Spinal cord (tissue), 10 donors: ENCODE results near the gene SYNE4. TPM values are rescaled to one million over a fixed set of nuclear protein-coding genes. Genes with fewer than 3 reads are reported as not detected.
"Not testable (repeated sequence)": the region's sequence is repeated elsewhere in the genome, so short reads cannot be mapped to it uniquely, and the experiment has no call there.

Source experiments
- DNase-seq, 6 donors: peaks; one replicate each; pipeline versions ENCODE4 v3.0.0 to v3.0.0-alpha.2; 2013 to 2015; ENCODE audit warnings: low spot score in 6 of 6, low read depth in 4 of 6
- H3K27ac ChIP-seq: one replicate; pipeline ENCODE4 v1.5.1; 2013; ENCODE audit warnings: low read depth, low read length, control low read depth
- H3K27me3 ChIP-seq: one replicate; pipeline ENCODE4 v1.6.1; 2013; ENCODE audit warnings: low read length; ENCODE audit not compliant: control insufficient read depth, insufficient read depth
- H3K36me3 ChIP-seq: one replicate; pipeline ENCODE4 v1.6.1; 2013; ENCODE audit warnings: low read length; ENCODE audit not compliant: control insufficient read depth, insufficient read depth
- H3K4me1 ChIP-seq: one replicate; pipeline ENCODE4 v1.6.1; 2013; ENCODE audit warnings: low read length; ENCODE audit not compliant: control insufficient read depth, insufficient read depth
- H3K4me3 ChIP-seq: one replicate; pipeline ENCODE4 v1.5.1; 2013; ENCODE audit warnings: low read depth, low read length, control low read depth
- H3K9me3 ChIP-seq: one replicate; pipeline ENCODE4 v1.6.1; 2013; ENCODE audit warnings: low read length; ENCODE audit not compliant: control insufficient read depth, insufficient read depth
- WGBS: methylation state at CpG from one replicate; pipeline ENCODE4 v1.1.5; 2013; ENCODE audit warnings: missing lambda C conversion rate; ENCODE audit not compliant: insufficient coverage; 5-methylcytosine and 5-hydroxymethylcytosine counted together
- polyA plus RNA-seq, 2 donors: library from polyadenylated mRNA; unstranded; fragments of 120-200 nt; gene quantifications; one replicate each; pipeline ENCODE4 v1.2.1, GENCODE V29; 2013; ENCODE audit not compliant: insufficient read length in 2 of 2
- small RNA-seq: library from RNA; depleted of rRNA; stranded (forward); fragments of <200 nt; gene quantifications from one replicate; pipeline ENCODE3, GENCODE V24; 2014; ENCODE audit warnings: low replicate concordance
- total RNA-seq, 2 donors: library from RNA; depleted of rRNA in 1 of 2; stranded (reverse); fragments of 120-200 nt in 1 of 2; fragments of >200 nt in 1 of 2; gene quantifications; one replicate each; pipeline versions ENCODE4 v1.2.3 to v1.2.4, GENCODE V29; 2013 to 2014
- donor health status: healthy.

SYNE4 gene
- total and polyA plus RNA-seq, 4 donors = 0.79 to 7.1 (median 4.1) TPM

GRCh38 chr19:35959040-35959967, 49.3 kb downstream of the SYNE4 start:
- Histone ChIP-seq H3K9me3 (no peaks in the 10 kb centered on the region), H3K27me3 (peaks cover 31% of the 10 kb centered on the region), H3K4me1 (peaks cover 10% of the 10 kb centered on the region), H3K27ac (no peak overlapping the region), H3K4me3 (no peak overlapping the region), H3K36me3 (no peaks in the 10 kb centered on the region)
- peak in 2 of 6 donors; percentile 16 to 28 for DNase-seq
- WGBS = 11% methylated on average over 97 of the region's 97 CpGs

DNA sequence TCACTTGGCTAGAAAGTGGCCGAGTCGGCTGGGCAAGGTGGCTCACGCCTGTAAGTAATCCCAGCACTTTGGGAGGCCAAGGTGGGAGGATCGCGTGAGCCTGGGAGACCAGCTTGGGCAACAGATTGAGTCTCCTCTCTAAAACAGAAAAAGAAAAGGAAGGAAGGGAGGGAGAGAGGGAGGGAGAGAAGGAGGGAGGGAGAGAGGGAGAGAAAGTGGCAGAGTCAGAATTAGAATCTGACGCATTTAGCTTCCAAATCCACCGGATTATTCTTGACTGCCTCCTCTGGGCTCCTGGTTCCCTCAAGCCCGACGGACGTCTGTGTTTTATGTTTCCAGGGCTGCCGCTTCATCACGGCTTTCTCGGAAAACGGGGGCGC, 50.0 kb downstream of the SYNE4 start:
- no peaks in the 10 kb centered on the region for H3K9me3 ChIP-seq
- WGBS = 23% methylated on average over 12 of the region's 15 CpGs

GRCh38 chr19:35957411-35957810, 51.2 kb downstream of the SYNE4 start:
- not testable (repeated sequence) for H3K9me3 ChIP-seq, H3K36me3 ChIP-seq, DNase-seq, H3K4me3 ChIP-seq, H3K27ac ChIP-seq, H3K4me1 ChIP-seq
- peaks cover 31% of the 10 kb centered on the region for H3K27me3 ChIP-seq
- WGBS = 80% methylated on average over 3 of the region's 8 CpGs

More for the DNA sequence above, 50.0 kb downstream of the SYNE4 start:
- H3K27me3 ChIP-seq = peaks cover 31% of the 10 kb centered on the region
- H3K27ac ChIP-seq = no peak overlapping the region
- peaks cover 10% of the 10 kb centered on the region for H3K4me1 ChIP-seq
- DNase-seq = no peak
- no peaks in the 10 kb centered on the region for H3K36me3 ChIP-seq
- no peak overlapping the region for H3K4me3 ChIP-seq

DNA sequence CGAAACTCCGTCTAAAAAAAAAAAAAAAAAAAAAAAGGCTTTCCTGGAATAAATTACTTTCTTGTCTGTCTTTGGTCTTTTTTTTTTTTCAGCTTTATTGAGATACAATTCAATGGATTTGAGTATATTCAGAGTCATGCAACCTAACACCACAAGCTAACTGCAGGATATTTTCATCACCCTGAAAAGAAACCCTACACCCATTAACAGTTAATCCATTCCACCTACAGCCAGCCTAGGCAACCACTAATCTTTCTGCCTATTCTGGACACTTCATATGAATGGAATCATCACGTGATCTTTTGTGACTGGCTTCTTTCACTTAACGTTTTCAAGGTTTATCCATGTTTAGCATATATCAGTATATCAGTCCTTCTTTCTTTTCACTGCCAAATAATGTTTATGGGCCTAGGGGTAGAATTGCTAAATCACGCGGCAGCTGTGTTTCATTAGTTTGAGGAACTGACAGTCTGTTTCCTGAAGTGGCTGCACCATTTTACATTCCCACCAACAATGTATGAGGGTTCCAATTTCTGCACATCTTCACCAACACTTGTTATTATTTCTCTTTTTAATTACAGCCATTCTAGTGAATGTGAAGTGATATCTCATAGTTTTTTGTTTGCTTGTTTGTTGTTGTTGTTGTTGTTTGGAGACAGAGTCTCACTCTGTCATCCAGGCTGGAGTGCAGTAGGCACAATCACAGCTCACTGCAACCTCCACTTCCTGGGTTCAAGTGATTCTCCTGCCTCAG, 52.6 kb downstream of the SYNE4 start:
- H3K27ac ChIP-seq = no peak overlapping the region
- H3K36me3 ChIP-seq = no peaks in the 10 kb centered on the region
- peaks cover 31% of the 10 kb centered on the region for H3K27me3 ChIP-seq
- 83% methylated on average over 1 of the region's 6 CpGs for WGBS
- no peaks in the 10 kb centered on the region for H3K9me3 ChIP-seq
- no peak overlapping the region for H3K4me3 ChIP-seq
- no peak for DNase-seq
- H3K4me1 ChIP-seq = peaks cover 10% of the 10 kb centered on the region

Small RNA genes lying within 50 kb of the gene (small RNA-seq; reads per million reads assigned to genes)
- gene AF038458.1 = not detected

Other genes starting within 250 kb of the SYNE4 start
- gene ARHGAP33, start 233.2 kb downstream of the SYNE4 start, total RNA-seq = 10 to 100 TPM; 13.6 to 32.6 TPM
- gene ARHGAP33, start 233.2 kb downstream of the SYNE4 start, polyA plus RNA-seq = 100 to 1,000 TPM; 152 to 183 TPM
- under 1 TPM in 1 of 2 donors, not detected in 1; 0.10 TPM for gene PRODH2, start 196.0 kb downstream of the SYNE4 start, total RNA-seq
- under 1 TPM; 0.27 to 0.32 TPM for gene PRODH2, start 196.0 kb downstream of the SYNE4 start, polyA plus RNA-seq
- under 1 TPM; 0.30 to 0.44 TPM for gene NPHS1, start 156.3 kb downstream of the SYNE4 start, total RNA-seq
- gene NPHS1, start 156.3 kb downstream of the SYNE4 start, polyA plus RNA-seq = 1 to 10 TPM; 1.9 to 2.1 TPM
- gene KIRREL2, start 151.9 kb downstream of the SYNE4 start, total RNA-seq = 1 to 10 TPM; 1.1 to 1.9 TPM
- gene KIRREL2, start 151.9 kb downstream of the SYNE4 start, polyA plus RNA-seq = 1 to 10 TPM; 2.8 to 3.5 TPM
- 100 to 1,000 TPM; 205 to 237 TPM for gene APLP1, start 140.2 kb downstream of the SYNE4 start, total RNA-seq
- gene APLP1, start 140.2 kb downstream of the SYNE4 start, polyA plus RNA-seq = 1,000 to 10,000 TPM; 1,021 to 1,097 TPM
- gene NFKBID, start 108.3 kb downstream of the SYNE4 start, total RNA-seq = 1 to 10 TPM; 6.4 to 6.8 TPM
- gene NFKBID, start 108.3 kb downstream of the SYNE4 start, polyA plus RNA-seq = 10 to 100 TPM in 1 of 2 donors, 1 to 10 TPM in 1; 4.9 to 10.6 TPM
- 1 to 10 TPM; 1.9 to 3.5 TPM for gene HCST, start 106.3 kb downstream of the SYNE4 start, total RNA-seq
- 1 to 10 TPM; 3.7 to 4.0 TPM for gene HCST, start 106.3 kb downstream of the SYNE4 start, polyA plus RNA-seq
- 10 to 100 TPM; 14.1 to 34.1 TPM for gene TYROBP, start 100.5 kb downstream of the SYNE4 start, total RNA-seq
- 10 to 100 TPM; 25.8 to 32.4 TPM for gene TYROBP, start 100.5 kb downstream of the SYNE4 start, polyA plus RNA-seq
- 1 to 10 TPM; 5.5 to 6.6 TPM for gene LRFN3, start 72.4 kb downstream of the SYNE4 start, total RNA-seq
- gene LRFN3, start 72.4 kb downstream of the SYNE4 start, polyA plus RNA-seq = 10 to 100 TPM; 45.0 to 47.8 TPM
- gene SDHAF1, start 13.6 kb downstream of the SYNE4 start, total RNA-seq = 10 to 100 TPM; 11.4 to 27.5 TPM
- 10 to 100 TPM; 25.3 to 27.3 TPM for gene SDHAF1, start 13.6 kb downstream of the SYNE4 start, polyA plus RNA-seq
- gene ALKBH6, start 5.4 kb upstream of the SYNE4 start, total RNA-seq = 10 to 100 TPM; 12.6 to 14.3 TPM
- 10 to 100 TPM; 22.5 to 29.2 TPM for gene ALKBH6, start 5.4 kb upstream of the SYNE4 start, polyA plus RNA-seq
- 10 to 100 TPM; 25.2 to 53.4 TPM for gene CLIP3, start 24.1 kb upstream of the SYNE4 start, total RNA-seq
- gene CLIP3, start 24.1 kb upstream of the SYNE4 start, polyA plus RNA-seq = 100 to 1,000 TPM; 294 to 331 TPM
- 1 to 10 TPM; 3.1 to 6.6 TPM for gene THAP8, start 45.5 kb upstream of the SYNE4 start, total RNA-seq
- 10 to 100 TPM; 16.9 to 17.1 TPM for gene THAP8, start 45.5 kb upstream of the SYNE4 start, polyA plus RNA-seq
- gene WDR62, start 46.1 kb upstream of the SYNE4 start, total RNA-seq = 1 to 10 TPM; 2.1 to 3.1 TPM
- 1 to 10 TPM; 4.8 to 6.6 TPM for gene WDR62, start 46.1 kb upstream of the SYNE4 start, polyA plus RNA-seq
- gene OVOL3, start 102.3 kb upstream of the SYNE4 start, total RNA-seq = not detected
- gene OVOL3, start 102.3 kb upstream of the SYNE4 start, polyA plus RNA-seq = under 1 TPM in 1 of 2 donors, not detected in 1; 0.56 TPM
- gene POLR2I, start 106.1 kb upstream of the SYNE4 start, total RNA-seq = 100 to 1,000 TPM in 1 of 2 donors, 10 to 100 TPM in 1; 68.3 to 130 TPM
- 100 to 1,000 TPM; 104 to 113 TPM for gene POLR2I, start 106.1 kb upstream of the SYNE4 start, polyA plus RNA-seq
- gene TBCB, start 106.7 kb upstream of the SYNE4 start, total RNA-seq = 100 to 1,000 TPM; 184 to 278 TPM
- gene TBCB, start 106.7 kb upstream of the SYNE4 start, polyA plus RNA-seq = 100 to 1,000 TPM; 336 to 343 TPM
- gene CAPNS1, start 131.3 kb upstream of the SYNE4 start, total RNA-seq = 100 to 1,000 TPM; 200 to 421 TPM
- gene CAPNS1, start 131.3 kb upstream of the SYNE4 start, polyA plus RNA-seq = 100 to 1,000 TPM; 486 to 515 TPM
- 10 to 100 TPM in 1 of 2 donors, 1 to 10 TPM in 1; 5.8 to 20.5 TPM for gene COX7A1, start 143.6 kb upstream of the SYNE4 start, total RNA-seq
- 10 to 100 TPM in 1 of 2 donors, 1 to 10 TPM in 1; 9.7 to 22.2 TPM for gene COX7A1, start 143.6 kb upstream of the SYNE4 start, polyA plus RNA-seq
- 10 to 100 TPM; 12.1 to 12.9 TPM for gene ZNF565, start 205.9 kb upstream of the SYNE4 start, total RNA-seq
- gene ZNF565, start 205.9 kb upstream of the SYNE4 start, polyA plus RNA-seq = 10 to 100 TPM in 1 of 2 donors, 1 to 10 TPM in 1; 9.7 to 11.0 TPM
- gene ZNF146, start 206.3 kb upstream of the SYNE4 start, total RNA-seq = 10 to 100 TPM; 86.3 to 93.2 TPM
- gene ZNF146, start 206.3 kb upstream of the SYNE4 start, polyA plus RNA-seq = 10 to 100 TPM; 64.1 to 81.3 TPM